Activated CD4-positive, alpha-beta memory T cell treated with anti-CD3 and anti-CD28 coated beads, Interleukin-2, amount 10 ng/mL, durations not matched to agents 7 days and 5 days (primary cell): ENCODE results near the gene MSH2. TPM values are rescaled to one million over a fixed set of nuclear protein-coding genes. Genes with fewer than 3 reads are reported as not detected.

ENCODE experiments used
- CTCF ChIA-PET: fragments of 350-600 bp; sonication (Branson Sonifier 250); formaldehyde crosslinking; loops from one replicate; lab custom pipeline; 2021; ENCODE audit warnings: antibody characterized with exemption, inconsistent platforms; lab: Charles Lee
- POLR2A ChIA-PET: fragments of 350-600 bp; sonication (Branson Sonifier 250); formaldehyde crosslinking; loops from one replicate; lab custom pipeline; 2021; ENCODE audit warnings: antibody characterized with exemption; lab: Charles Lee
- DNase-seq: peaks from one replicate; pipeline ENCODE4 v3.0.0-alpha.2; 2020
- H3K27ac Mint-ChIP-seq: one replicate; pipeline ENCODE4 v1.8.0; 2021; ENCODE audit warnings: mild to moderate bottlenecking, mixed read lengths
- H3K27me3 Mint-ChIP-seq: one replicate; pipeline ENCODE4 v1.8.0; 2021; ENCODE audit warnings: mixed read lengths
- H3K36me3 Mint-ChIP-seq: one replicate; pipeline ENCODE4 v1.8.0; 2021; ENCODE audit warnings: low read depth, mixed read lengths
- H3K4me1 Mint-ChIP-seq: one replicate; pipeline ENCODE4 v1.8.0; 2021; ENCODE audit warnings: mixed read lengths
- H3K4me3 Mint-ChIP-seq: one replicate; pipeline ENCODE4 v1.8.0; 2021; ENCODE audit warnings: mild to moderate bottlenecking, mixed read lengths
- H3K9me3 Mint-ChIP-seq: one replicate; pipeline ENCODE4 v1.8.0; 2021; ENCODE audit warnings: mixed read lengths
- total RNA-seq, 2 experiments: library from RNA; stranded (reverse); gene quantifications; one replicate each; pipeline ENCODE4 v1.2.3, GENCODE V29; 2021

Gene MSH2
- total RNA-seq, 2 experiments from 2014 or later = 39.0 to 39.3 TPM

DNA sequence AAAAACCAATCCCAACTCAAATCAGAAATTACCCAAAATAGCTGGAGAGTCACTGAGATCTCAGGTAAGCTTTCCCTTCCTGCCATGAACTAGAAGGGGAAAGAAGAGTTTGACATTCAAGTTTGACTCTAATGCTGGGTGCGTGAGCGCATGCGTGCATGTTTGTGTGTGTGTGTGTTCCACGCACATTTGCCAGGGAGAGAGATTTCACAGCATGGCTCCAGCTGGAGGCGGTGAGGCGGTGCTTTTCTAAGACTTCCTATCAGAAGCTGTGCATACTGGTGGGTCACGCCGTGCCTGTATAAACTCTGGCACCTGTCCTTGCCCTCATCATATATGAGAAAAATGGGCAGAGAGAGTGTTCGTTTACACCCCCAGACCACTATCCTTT, 116.2 kb downstream of the MSH2 start:
- no peak overlapping the region for H3K27ac Mint-ChIP-seq
- POLR2A ChIA-PET = interaction anchor here (1.1 to 3.4 kb wide), 2 partner anchors 10 to 18 kb away, joined by 3 to 18 read pairs; no protein-coding TSS in a partner anchor
- H3K36me3 Mint-ChIP-seq = no peaks in the 10 kb centered on the region
- H3K27me3 Mint-ChIP-seq = no peaks in the 10 kb centered on the region
- no peaks in the 10 kb centered on the region for H3K9me3 Mint-ChIP-seq
- no peak for DNase-seq
- H3K4me1 Mint-ChIP-seq = peaks cover 34% of the 10 kb centered on the region
- CTCF ChIA-PET = interaction anchor here (1.3 kb wide), 1 partner anchor 82 kb away, joined by 3 read pairs; no protein-coding TSS in a partner anchor
- no peak overlapping the region for H3K4me3 Mint-ChIP-seq

DNA sequence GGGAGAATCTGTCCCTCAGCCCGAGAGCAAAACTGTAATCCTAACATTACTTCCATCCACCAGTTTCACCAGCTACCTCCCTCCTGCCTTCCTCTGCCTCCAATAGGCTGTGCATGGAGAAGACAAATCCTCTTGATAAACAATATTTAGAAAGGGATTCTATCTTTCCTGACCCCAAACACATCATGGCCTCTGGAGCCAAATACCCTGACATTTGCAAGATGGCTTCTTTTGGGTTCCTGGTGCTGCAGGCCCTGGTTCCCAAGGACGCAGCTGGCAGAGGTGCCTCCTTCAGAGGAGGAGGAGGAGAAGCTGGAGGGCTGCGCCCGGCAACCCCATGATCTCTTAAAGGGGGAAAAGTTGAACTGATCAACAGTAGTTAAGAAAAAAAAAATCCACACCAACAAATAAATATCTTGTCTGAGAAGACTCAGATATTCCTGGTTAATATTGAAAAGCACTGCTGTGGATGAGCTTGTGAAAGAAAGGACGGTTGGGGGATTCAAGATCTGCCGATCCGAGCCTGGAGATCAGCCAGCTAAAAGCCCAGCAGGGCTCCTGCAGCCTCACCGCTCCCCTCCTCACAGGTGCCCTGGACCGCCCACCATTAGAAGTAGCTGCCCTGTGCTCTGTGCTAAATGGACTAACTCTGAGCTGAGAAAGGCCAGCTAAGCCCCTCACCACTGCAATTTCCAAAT, 116.8 kb downstream of the MSH2 start:
- H3K36me3 Mint-ChIP-seq = no peaks in the 10 kb centered on the region
- H3K27ac Mint-ChIP-seq = peak overlapping the region; percentile 61
- no peaks in the 10 kb centered on the region for H3K9me3 Mint-ChIP-seq
- ChIA-PET POLR2A (interaction anchor here (1.1 to 3.4 kb wide), 4 partner anchors 11 to 263 kb away, joined by 3 to 18 read pairs (median 12); partner anchors contain the start of genes MSH2 and MSH6), CTCF (interaction anchor here (1.3 to 3.4 kb wide), 3 partner anchors 83 to 248 kb away, joined by 3 to 15 read pairs (median 9); partner anchors contain the start of gene MSH2)
- peak overlapping the region; percentile 68 for H3K4me3 Mint-ChIP-seq
- no peaks in the 10 kb centered on the region for H3K27me3 Mint-ChIP-seq
- DNase-seq = no peak
- peaks cover 34% of the 10 kb centered on the region for H3K4me1 Mint-ChIP-seq

DNA sequence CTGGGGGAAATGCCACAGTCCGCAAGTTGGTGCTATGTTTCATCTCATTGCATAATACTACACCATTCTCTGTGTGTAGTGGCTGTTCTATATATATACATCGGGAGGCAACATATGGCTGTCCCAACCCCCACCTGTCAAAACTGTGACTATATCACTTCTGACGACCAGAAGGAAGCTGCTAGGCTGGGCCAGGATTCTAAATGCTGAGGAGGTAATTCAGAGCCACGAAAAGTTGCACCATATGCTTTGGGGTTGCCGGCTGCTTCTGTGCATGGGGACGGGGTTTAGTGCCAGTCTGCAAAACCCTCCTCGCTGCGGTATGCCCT, 117.3 kb downstream of the MSH2 start:
- POLR2A ChIA-PET = interaction anchor here (1.0 to 3.4 kb wide), 6 partner anchors 11 to 262 kb away, joined by 3 to 18 read pairs (median 7); partner anchors contain the start of genes MSH2 and MSH6
- peaks cover 34% of the 10 kb centered on the region for H3K4me1 Mint-ChIP-seq
- H3K36me3 Mint-ChIP-seq = no peaks in the 10 kb centered on the region
- peak overlapping the region; percentile 61 for H3K27ac Mint-ChIP-seq
- H3K9me3 Mint-ChIP-seq = no peaks in the 10 kb centered on the region
- H3K27me3 Mint-ChIP-seq = no peaks in the 10 kb centered on the region
- peak; percentile 17 for DNase-seq
- CTCF ChIA-PET = interaction anchor here (0.9 to 3.4 kb wide), 5 partner anchors 10 to 248 kb away, joined by 3 to 15 read pairs (median 4); partner anchors contain the start of gene MSH2
- peak overlapping the region; percentile 68 for H3K4me3 Mint-ChIP-seq

DNA sequence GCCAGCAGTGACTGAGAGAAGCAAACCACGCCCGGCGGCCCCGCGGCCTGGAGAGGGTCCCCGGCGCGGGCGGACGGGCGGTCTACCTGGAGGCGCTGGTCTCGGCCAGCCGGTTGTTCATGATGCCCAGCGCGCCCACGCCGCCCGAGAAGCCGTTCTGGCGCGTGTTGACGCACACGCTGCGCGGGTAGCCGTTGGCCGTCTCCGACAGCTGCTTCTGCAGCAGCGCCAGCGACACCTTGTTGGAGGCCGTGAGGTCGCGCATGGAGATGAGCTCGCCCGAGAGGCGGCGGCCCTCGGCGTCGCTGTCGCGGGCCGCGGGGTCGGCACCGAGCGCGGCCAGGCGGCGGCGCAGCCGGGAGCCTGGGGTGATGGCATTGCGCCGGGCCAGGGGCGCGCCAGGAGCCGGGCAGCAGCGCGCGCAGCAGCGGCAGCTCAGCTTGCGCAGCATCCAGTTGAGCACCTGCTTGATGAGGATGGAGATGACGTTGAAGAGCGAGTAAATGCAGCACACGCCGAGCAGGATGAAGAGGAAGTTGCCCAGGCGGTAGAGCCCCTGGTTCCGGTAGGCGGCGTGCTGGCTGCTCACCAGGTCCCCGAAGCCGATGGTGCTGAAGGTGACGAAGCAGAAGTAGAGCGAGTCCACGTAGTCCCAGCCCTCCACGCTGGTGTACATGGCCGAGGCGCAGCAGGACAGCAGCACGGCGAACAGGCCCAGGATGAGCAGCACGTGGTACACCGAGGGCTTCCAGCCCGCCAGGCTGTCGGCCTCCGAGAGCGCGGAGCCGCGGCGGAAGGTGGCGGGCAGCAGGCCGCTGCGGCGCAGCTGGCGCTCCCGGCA, 118.1 kb downstream of the MSH2 start:
- peak; percentile 85 for DNase-seq
- CTCF ChIA-PET = interaction anchor here (0.8 to 3.4 kb wide), 9 partner anchors 11 to 247 kb away, joined by 3 to 15 read pairs (median 4); partner anchors contain the start of gene MSH2
- POLR2A ChIA-PET = interaction anchor here (1.0 to 3.4 kb wide), 6 partner anchors 12 to 261 kb away, joined by 3 to 18 read pairs (median 7); partner anchors contain the start of genes MSH2 and MSH6
- Mint-ChIP-seq H3K4me1 (peaks cover 34% of the 10 kb centered on the region), H3K9me3 (no peaks in the 10 kb centered on the region), H3K4me3 (peak overlapping the region; percentile 84), H3K27me3 (no peaks in the 10 kb centered on the region), H3K36me3 (no peaks in the 10 kb centered on the region), H3K27ac (peak overlapping the region; percentile 93)

DNA sequence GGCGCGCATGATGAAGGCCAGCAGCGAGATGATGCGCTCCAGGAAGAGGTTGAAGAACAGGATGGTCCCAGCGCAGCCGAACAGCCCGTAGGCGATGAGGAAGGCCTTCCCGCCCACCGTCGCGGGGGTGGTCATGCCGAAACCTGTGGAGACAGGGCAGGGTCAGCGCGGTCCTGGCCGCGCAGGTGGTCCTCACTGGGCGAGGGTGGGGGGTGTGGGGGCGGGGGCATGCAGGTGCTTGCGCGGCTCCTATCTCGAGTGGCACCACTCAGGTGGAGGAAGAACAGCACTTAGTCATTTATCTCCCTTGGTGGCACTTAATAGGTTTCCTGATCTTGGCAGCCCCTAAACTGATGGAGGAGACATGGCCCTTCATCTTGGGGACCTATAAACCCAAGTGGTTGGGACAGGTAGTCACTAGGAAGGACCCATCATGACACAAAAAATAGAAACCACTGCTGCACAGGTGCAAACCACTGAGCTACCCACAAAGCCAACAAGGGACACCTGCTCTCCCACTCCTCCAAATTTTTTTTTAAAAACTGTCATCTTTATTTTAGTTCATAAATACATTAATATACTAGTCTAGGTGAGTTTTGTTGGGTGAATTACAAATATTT, 118.8 kb downstream of the MSH2 start:
- DNase-seq = no peak
- no peaks in the 10 kb centered on the region for H3K9me3 Mint-ChIP-seq
- H3K36me3 Mint-ChIP-seq = no peaks in the 10 kb centered on the region
- ChIA-PET CTCF (interaction anchor here (0.8 to 3.4 kb wide), 7 partner anchors 11 to 246 kb away, joined by 3 to 15 read pairs (median 3); partner anchors contain the start of gene MSH2), POLR2A (interaction anchor here (1.6 to 3.4 kb wide), 3 partner anchors 13 to 119 kb away, joined by 4 to 18 read pairs (median 15); partner anchors contain the start of gene MSH2)
- peak overlapping the region; percentile 93 for H3K27ac Mint-ChIP-seq
- H3K4me3 Mint-ChIP-seq = peak overlapping the region; percentile 84
- no peaks in the 10 kb centered on the region for H3K27me3 Mint-ChIP-seq
- H3K4me1 Mint-ChIP-seq = peaks cover 34% of the 10 kb centered on the region

DNA sequence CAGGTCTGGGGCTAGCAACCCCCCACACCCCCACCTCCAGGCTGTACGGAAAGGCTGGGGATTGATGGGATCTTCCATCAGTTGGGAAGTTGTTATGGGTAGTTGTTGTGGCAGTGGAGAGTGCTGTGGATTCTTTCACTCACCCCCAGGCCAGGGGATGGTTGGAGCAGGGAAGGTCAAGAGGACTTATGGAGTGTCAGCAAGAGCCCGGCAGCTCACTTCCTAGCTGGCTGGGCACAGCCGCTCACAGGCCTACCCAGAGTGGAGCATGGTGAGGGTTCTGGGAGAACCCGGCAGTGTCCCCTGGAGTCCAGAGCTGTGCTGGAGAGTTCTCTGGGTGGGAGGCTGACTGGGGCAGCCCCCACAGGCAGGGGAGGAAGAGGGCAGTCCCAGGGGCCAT, 122.2 kb downstream of the MSH2 start:
- no peak for DNase-seq
- H3K4me1 Mint-ChIP-seq = peaks cover 19% of the 10 kb centered on the region
- H3K27ac Mint-ChIP-seq = no peak overlapping the region
- H3K9me3 Mint-ChIP-seq = no peaks in the 10 kb centered on the region
- no peaks in the 10 kb centered on the region for H3K36me3 Mint-ChIP-seq
- no peaks in the 10 kb centered on the region for H3K27me3 Mint-ChIP-seq
- no peak overlapping the region for H3K4me3 Mint-ChIP-seq
- CTCF ChIA-PET = no interaction called here
- POLR2A ChIA-PET = no interaction called here

DNA sequence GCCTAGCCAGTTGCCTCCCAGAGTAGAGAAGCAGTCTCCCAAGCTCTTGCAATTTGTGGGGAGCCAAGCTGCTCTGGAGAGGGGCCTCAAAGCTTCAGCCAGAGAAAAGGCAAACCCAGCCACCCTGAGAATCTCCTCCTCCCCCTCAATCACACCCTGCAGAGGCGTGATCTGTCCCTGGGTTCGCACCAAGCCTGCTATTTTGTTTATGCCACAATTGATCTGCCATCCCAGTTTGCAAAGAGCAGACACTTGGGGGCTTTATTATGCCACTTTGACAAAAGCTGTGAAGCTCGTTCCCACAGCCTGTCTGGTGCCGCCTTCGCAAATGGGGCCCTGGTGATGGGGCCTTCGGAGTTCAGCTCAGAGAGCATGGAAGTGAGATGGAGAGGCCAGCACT, 125.5 kb downstream of the MSH2 start:
- ChIA-PET CTCF (interaction anchor here (0.6 kb wide), 1 partner anchor 315 kb away, joined by 3 read pairs; no protein-coding TSS in a partner anchor), POLR2A (no interaction called here)
- no peaks in the 10 kb centered on the region for H3K36me3 Mint-ChIP-seq
- H3K27ac Mint-ChIP-seq = no peak overlapping the region
- no peak overlapping the region for H3K4me3 Mint-ChIP-seq
- H3K27me3 Mint-ChIP-seq = no peaks in the 10 kb centered on the region
- DNase-seq = no peak
- no peaks in the 10 kb centered on the region for H3K9me3 Mint-ChIP-seq
- H3K4me1 Mint-ChIP-seq = no peaks in the 10 kb centered on the region

DNA sequence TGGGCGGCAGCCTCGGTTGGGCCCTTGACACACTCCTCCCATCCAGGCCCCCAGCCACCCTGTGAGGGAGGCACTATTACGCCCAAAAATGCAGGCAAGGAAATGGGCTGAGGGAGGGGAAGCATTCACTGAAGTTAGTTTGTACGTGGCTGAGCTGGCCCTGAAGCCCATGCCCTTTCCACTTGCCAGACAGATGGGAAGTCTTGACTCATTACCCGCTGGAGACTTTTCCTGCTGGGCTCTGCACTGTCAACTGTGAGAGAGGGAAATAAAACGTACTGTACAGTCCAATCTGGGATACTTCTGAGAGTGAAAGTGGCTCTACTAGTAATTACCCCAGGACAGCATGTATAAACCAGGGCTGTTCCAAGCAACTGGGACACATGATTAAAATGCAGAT, 125.9 kb downstream of the MSH2 start:
- POLR2A ChIA-PET = no interaction called here
- Mint-ChIP-seq H3K4me1 (no peaks in the 10 kb centered on the region), H3K27me3 (no peaks in the 10 kb centered on the region), H3K27ac (no peak overlapping the region), H3K4me3 (no peak overlapping the region), H3K9me3 (no peaks in the 10 kb centered on the region), H3K36me3 (no peaks in the 10 kb centered on the region)
- CTCF ChIA-PET = interaction anchor here (0.6 kb wide), 1 partner anchor 315 kb away, joined by 3 read pairs; no protein-coding TSS in a partner anchor
- DNase-seq = no peak

DNA sequence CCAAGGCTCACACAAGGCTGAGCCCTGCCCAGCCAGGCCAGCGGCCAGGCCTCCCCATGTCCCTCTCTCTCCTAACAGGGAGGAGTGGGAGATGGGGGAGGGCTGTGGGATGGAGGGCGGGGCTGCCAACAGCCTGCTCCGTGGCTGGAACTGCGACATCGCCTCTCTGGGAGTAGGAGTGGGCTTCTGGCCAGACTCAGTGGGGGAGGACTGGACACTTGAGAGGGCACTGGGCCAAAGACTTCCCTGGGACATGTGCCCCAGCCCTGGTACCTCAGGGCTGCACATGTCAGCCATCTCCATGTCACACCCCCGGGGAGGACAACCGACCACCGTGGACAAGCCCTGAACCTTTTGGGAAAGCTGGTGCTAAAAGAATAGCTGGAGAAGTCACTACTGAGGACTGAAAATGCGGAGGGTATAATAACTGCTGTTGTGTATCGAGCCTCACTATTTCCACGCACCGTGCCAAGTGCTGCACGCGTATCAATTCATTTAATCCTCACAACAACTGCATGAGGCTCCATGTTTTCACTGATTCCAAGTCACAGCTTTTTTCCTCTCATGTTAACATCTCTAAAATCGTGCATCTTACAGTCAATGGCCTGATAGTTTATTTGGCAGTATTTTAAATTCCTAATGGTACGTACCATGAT, 127.3 kb downstream of the MSH2 start:
- Mint-ChIP-seq H3K4me3 (no peak overlapping the region), H3K9me3 (no peaks in the 10 kb centered on the region), H3K36me3 (no peaks in the 10 kb centered on the region), H3K4me1 (no peaks in the 10 kb centered on the region), H3K27me3 (no peaks in the 10 kb centered on the region), H3K27ac (no peak overlapping the region)
- ChIA-PET POLR2A (no interaction called here), CTCF (no interaction called here)
- no peak for DNase-seq

DNA sequence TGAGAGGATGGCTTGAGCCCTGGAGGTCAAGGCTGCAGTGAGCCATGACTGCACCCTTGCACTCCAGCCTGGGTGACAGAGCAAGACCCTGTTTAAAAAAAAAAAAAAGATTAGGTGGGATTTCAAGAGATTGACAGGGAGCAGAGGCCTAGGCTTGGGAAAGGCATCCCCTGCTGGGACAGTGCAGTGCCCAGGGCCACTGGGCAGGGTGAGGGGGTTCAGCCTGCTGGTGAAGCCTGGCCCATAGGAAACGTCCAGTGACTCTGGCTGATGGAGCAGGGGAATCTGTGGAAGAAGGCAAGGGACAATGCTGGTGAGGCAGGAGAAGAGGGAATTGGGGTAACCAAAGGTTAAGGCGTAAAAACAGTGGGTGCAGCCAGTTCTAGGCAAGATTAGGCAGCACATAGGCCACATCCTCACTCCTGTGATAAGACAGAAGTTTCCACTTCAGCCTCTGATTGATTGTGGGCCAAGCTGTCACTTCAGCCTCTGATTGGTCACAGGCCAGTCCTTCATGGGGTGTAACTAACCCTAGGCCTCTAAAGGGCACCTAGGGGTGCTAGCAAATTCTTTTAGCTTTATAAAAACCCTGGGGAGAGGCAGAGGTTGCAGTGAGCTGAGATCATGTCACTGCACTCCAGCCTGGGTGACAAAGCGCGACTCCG, 128.6 kb downstream of the MSH2 start:
- Mint-ChIP-seq H3K4me1 (no peaks in the 10 kb centered on the region), H3K9me3 (no peaks in the 10 kb centered on the region), H3K27ac (no peak overlapping the region), H3K4me3 (no peak overlapping the region), H3K27me3 (no peaks in the 10 kb centered on the region), H3K36me3 (no peaks in the 10 kb centered on the region)
- DNase-seq = no peak
- CTCF ChIA-PET = no interaction called here
- POLR2A ChIA-PET = no interaction called here
